ENCODE data around the gene KIF1A.
"Not testable (repeated sequence)": the region's sequence is repeated elsewhere in the genome, so short reads cannot be mapped to it uniquely, and the experiment has no call there.

The KIF1A gene

GRCh38 chr2:240789051-240789453 is 31.0 kb downstream of the KIF1A start:
- in situ Hi-C loops (cut with HindIII; ENCODE audit: low sequenced_read_pairs), result no loop called here

DNA sequence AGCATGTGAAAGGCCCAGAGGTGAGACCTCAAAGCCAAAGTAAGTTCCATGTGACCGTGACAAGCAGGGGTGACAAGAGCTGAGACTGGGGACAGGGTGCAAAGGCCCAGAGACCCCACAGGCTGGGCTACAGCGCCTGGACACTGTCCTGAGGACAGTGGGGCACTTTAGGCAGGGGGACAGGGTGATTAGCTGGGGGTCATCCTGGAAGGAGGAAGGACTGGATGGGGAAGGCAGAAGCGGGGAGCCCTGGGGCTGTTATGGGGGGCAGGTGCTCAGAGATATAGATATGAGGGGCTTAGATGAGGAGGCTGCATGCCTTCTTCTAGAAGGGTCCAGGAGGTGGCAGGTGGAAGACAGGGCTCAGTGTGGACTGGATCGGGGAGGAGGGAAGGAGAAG is 31.5 kb downstream of the KIF1A start:
- in situ Hi-C loops (cut with HindIII; ENCODE audit: low sequenced_read_pairs), result no loop called here

- in situ Hi-C loops (cut with HindIII; ENCODE audit: low sequenced_read_pairs), result no loop called here
These were observed 32.2 kb downstream of the KIF1A start for GRCh38 chr2:240787521-240788472.

- in situ Hi-C loops (cut with HindIII; ENCODE audit: low sequenced_read_pairs), result no loop called here
These were observed 33.1 kb downstream of the KIF1A start for GRCh38 chr2:240786871-240787311.

GRCh38 chr2:240786355-240786841 is 33.6 kb downstream of the KIF1A start:
- in situ Hi-C loops (cut with HindIII; ENCODE audit: low sequenced_read_pairs), result no loop called here

- in situ Hi-C loops (cut with HindIII; ENCODE audit: low sequenced_read_pairs), result no loop called here
These were observed 34.3 kb downstream of the KIF1A start for GRCh38 chr2:240785424-240786335.

DNA sequence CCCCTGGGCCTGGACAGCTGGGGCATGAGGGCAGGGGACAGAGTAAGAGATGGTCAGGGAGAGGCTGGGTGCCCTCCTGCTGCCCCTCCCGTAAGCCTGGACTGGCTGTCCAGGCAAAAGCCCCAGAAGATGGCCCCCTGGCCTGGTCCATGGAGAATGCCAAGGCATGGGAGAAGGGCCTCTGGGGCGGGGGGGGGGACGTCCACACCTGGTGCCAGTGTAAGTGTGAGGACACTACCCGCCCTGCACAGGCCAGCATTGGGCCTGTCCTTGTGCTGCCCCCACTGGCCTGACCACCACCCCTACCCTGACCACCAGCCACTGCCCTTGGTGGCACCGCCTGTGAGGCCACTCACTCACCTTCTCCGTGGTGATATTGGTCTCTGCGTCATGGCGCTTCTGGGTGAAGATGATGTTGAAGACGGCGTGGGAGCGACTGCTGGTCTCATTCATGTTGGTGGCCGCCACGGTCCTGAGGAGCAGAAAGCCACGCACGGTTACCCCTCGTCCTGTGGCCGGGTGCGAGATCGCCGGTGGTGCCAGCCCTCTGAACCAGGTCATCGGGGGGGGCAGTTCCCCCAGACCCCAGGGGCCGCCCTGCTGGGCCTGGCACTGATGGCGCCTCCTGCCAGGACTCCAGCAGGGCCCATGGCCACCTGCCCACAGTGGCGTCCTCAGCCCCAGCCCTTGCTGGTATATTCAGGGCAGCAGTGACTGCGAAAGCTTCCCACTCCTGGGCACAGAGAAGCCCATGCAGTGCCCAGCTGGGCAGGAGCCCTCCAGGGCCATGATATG is 35.2 kb downstream of the KIF1A start:
- in situ Hi-C loops (cut with HindIII; ENCODE audit: low sequenced_read_pairs), result no loop called here

DNA sequence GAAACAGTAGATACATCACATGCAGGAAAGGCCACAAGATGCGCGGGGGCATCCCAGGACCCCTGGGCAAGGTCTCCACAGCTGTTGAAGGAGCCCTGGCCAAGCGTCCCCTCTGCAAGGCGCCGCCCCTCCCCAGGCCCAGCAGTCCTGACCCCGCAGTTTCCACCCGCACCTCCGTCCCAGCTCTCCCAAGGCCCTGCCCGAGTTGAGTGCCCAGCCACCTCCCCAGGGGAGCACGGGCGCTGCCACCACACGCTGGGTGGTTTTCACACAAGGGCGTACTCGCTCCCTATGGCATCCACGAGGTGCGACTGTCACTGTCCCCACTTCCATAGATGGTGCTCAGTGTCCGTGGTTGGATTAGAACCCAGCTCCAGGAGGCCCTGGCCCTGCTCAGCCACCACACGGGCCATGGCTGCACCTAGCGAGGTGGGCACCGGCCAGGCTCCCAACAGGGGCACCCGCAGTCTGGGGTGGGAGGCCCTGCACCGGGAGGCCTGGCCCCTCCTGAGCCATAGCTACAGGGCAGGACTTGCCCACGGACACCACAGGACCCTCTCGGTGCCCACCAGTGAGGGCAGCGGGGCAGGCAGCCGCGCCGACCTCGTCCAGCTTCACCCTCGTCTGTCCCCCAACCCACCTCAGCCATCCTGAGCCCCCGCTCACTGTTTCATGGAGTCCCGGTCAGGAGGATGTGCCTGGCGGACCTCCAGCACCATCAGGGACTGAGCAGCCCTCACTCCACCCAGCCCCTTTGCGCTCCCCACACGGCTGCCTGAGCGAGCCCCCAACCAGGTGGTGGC is 36.0 kb downstream of the KIF1A start:
- in situ Hi-C loops (cut with HindIII; ENCODE audit: low sequenced_read_pairs), result no loop called here

- in situ Hi-C loops (cut with HindIII; ENCODE audit: low sequenced_read_pairs), result no loop called here
These were observed 36.9 kb downstream of the KIF1A start for GRCh38 chr2:240782886-240783818.

DNA sequence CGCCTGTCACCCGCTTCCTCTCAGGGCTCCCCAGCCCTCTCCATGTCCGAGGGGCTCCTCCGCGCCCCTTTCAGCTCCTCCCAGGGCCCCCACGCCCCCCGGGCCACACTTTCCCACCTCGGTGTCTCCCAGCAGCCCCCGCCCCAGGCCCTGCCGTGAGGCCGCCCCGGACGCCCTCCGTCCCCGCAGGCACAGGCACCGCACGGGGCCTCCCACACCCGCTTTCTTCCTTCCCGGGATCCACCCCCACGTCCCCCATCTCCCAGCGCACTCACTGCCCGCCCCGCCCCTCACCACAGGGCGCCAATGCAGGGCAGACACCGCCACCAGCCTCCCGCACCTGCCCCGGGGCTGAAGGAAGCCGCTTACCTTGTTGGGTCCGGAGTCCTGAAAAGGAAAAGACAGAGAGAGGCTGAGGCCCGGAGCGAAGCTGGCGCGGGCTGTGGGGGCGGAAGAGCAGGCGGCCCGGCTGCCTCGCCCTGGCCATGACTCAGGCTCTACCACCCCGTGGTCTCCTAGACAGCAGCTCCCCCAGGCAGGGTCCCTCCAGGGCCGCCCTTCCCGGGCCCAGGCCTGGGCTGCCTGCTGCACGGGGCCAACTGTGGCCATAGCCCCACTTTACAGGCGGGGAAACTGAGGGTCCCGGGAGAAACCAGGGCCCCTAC is 37.7 kb downstream of the KIF1A start:
- in situ Hi-C loops (cut with HindIII; ENCODE audit: low sequenced_read_pairs), result no loop called here

GRCh38 chr2:240781471-240782220 is 38.4 kb downstream of the KIF1A start:
- in situ Hi-C loops (cut with HindIII; ENCODE audit: low sequenced_read_pairs), result no loop called here

- in situ Hi-C loops (cut with HindIII; ENCODE audit: low sequenced_read_pairs), result no loop called here
These were observed 39.9 kb downstream of the KIF1A start for GRCh38 chr2:240780023-240780700.

GRCh38 chr2:240779250-240779832 is 40.7 kb downstream of the KIF1A start:
- in situ Hi-C loops (cut with HindIII; ENCODE audit: low sequenced_read_pairs), result not testable (repeated sequence)

GRCh38 chr2:240778426-240778825 is 41.6 kb downstream of the KIF1A start:
- in situ Hi-C loops (cut with HindIII; ENCODE audit: low sequenced_read_pairs), result no loop called here

GRCh38 chr2:240777456-240778212 is 42.4 kb downstream of the KIF1A start:
- in situ Hi-C loops (cut with HindIII; ENCODE audit: low sequenced_read_pairs), result no loop called here

DNA sequence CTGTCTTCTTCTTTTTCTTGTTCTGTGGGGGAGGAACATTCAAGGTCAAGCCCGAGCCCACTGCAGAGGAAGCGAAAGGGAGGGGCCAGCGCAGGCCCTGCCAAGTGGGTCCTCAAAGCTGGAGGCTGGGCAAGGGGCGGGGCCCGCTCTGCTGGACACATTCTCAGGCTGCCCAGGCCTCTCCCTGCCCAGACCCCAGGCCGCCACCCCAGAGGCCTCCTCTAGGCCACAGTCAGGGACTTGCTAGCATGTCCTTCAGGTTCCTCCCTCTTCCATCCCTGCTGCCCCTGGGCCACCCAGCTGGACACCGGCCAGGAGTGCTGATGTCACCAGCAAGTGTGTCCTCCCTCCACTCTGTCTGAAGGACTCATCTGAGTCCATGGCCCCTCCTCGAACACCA is 44.1 kb downstream of the KIF1A start:
- in situ Hi-C loops (cut with HindIII; ENCODE audit: low sequenced_read_pairs), result no loop called here

All from DLD1 (cell line).